A549 (cell line): Measurements from ENCODE around the gene SLC37A2. TPM values are rescaled to one million over a fixed set of nuclear protein-coding genes. Genes with fewer than 3 reads are reported as not detected.
A peak's percentile ranks its signal among the peaks of the same experiment; 100 is the strongest.

Source experiments
- ATAC-seq, 2 experiments: fragments of 200-7000 bp in 1 of 2; fragments of >200 bp in 1 of 2; cut with Nextera tagmentation in 1 of 2; cut with Tn5 transposase in 1 of 2; 3 replicates each; pipeline versions ENCODE4 v1.8.0 to v1.9.1; 2018 to 2020; ENCODE audit warnings: mild to moderate bottlenecking in 1 of 2, moderate library complexity in 1 of 2
- CTCF ChIA-PET: fragments of 300-600 bp; sonication (Branson Sonifier 250); formaldehyde crosslinking; extraction: SDS; loops from one replicate; lab custom pipeline; 2021; ENCODE audit warnings: antibody characterized with exemption, inconsistent platforms; lab: Yijun Ruan, JAX
- POLR2A ChIA-PET: fragments of 350-600 bp; formaldehyde crosslinking; extraction: SDS; loops from one replicate; lab custom pipeline; 2021; ENCODE audit warnings: antibody characterized with exemption, inconsistent platforms; lab: Yijun Ruan, JAX
- DNase-seq, 2 experiments: peaks; one replicate each; pipeline versions ENCODE4 v3.0.0 to v3.0.0-alpha.2; 2011 to 2016; ENCODE audit warnings: low read depth in 1 of 2, low spot score in 1 of 2
- FAIRE-seq: peaks from 2 replicates; lab custom pipeline; 2011; peaks lifted over from hg19 to GRCh38; lab: Jason Lieb, UNC
- H3K27ac ChIP-seq, 2 experiments: fragments of >200 bp; sonication (Bioruptor Twin); formaldehyde crosslinking; 3 replicates each; pipeline ENCODE4 v1.5.1; 2016 to 2017
- H3K4me1 ChIP-seq: fragments of >200 bp; sonication (Bioruptor Twin); formaldehyde crosslinking; 3 replicates; pipeline ENCODE4 v1.6.1; 2016
- H3K4me2 ChIP-seq: fragments of >200 bp; sonication (Bioruptor Twin); formaldehyde crosslinking; 3 replicates; pipeline ENCODE4 v1.6.1; 2016
- H3K4me3 ChIP-seq: fragments of >200 bp; sonication (Bioruptor Twin); formaldehyde crosslinking; 3 replicates; pipeline ENCODE4 v1.5.1; 2016
- H3K9me3 ChIP-seq: fragments of >200 bp; sonication (Bioruptor Twin); formaldehyde crosslinking; 3 replicates; pipeline ENCODE4 v1.6.1; 2016
- CBX8 ChIP-seq: fragments of 200-600 bp; sonication (generic); IDR thresholded peaks from 2 replicates; pipeline ENCODE4 v1.6.1; 2016
- CHD4 ChIP-seq: fragments of 200-600 bp; sonication (generic); IDR thresholded peaks from 2 replicates; pipeline ENCODE4 v1.6.1; 2016; ENCODE audit warnings: antibody characterized with exemption, mild to moderate bottlenecking, borderline replicate concordance
- EP300 ChIP-seq, 2 experiments: fragments of >200 bp; sonication (Bioruptor Twin); formaldehyde crosslinking; IDR thresholded peaks; 2 replicates in 1 of 2; 3 replicates in 1 of 2; pipeline ENCODE4 v1.6.1; 2016 to 2017
- FOSB ChIP-seq: fragments of 250-450 bp; sonication (Bioruptor Pico); IDR thresholded peaks from 2 replicates; pipeline ENCODE4 v1.5.0; 2020; ENCODE audit warnings: mild to moderate bottlenecking, moderate library complexity
- FOSL2 ChIP-seq, 2 experiments: fragments of 450-650 bp in 1 of 2; fragments of >200 bp in 1 of 2; sonication (Bioruptor Twin) in 1 of 2; formaldehyde crosslinking; IDR thresholded peaks; 2 replicates each; pipeline versions ENCODE4 v1.5.0 to v1.6.1; 2016 to 2020; ENCODE audit warnings: mild to moderate bottlenecking in 1 of 2, moderate library complexity in 1 of 2
- HDAC2 ChIP-seq: fragments of 200-600 bp; sonication (generic); IDR thresholded peaks from 2 replicates; pipeline ENCODE4 v1.6.1; 2016
- HES2 ChIP-seq: fragments of >200 bp; sonication (Bioruptor Twin); formaldehyde crosslinking; IDR thresholded peaks from 2 replicates; pipeline ENCODE4 v1.6.1; 2016
- HMGXB4 ChIP-seq: fragments of 250-450 bp; sonication (Bioruptor Pico); IDR thresholded peaks from 2 replicates; pipeline ENCODE4 v1.5.0; 2021; ENCODE audit warnings: mild to moderate bottlenecking, moderate library complexity, borderline replicate concordance
- HOXB13 ChIP-seq: fragments of 250-450 bp; sonication (Bioruptor Pico); IDR thresholded peaks from 2 replicates; pipeline ENCODE4 v1.5.0; 2020; ENCODE audit warnings: low read depth, mild to moderate bottlenecking, moderate library complexity
- JUNB ChIP-seq: fragments of >200 bp; sonication (Bioruptor Twin); formaldehyde crosslinking; IDR thresholded peaks from 2 replicates; pipeline ENCODE4 v1.6.1; 2016
- MAFK ChIP-seq: fragments of 450-650 bp; IDR thresholded peaks from 2 replicates; pipeline ENCODE4 v1.6.1; 2014; ENCODE audit not compliant: partially characterized antibody
- MAZ ChIP-seq: fragments of 150-350 bp; IDR thresholded peaks from 2 replicates; pipeline ENCODE4 v1.6.1; 2014; ENCODE audit warnings: antibody characterized with exemption, low read depth, low read length, borderline replicate concordance
- MYC ChIP-seq: IDR thresholded peaks from 2 replicates; pipeline ENCODE4 v1.6.1; 2012; ENCODE audit warnings: mild to moderate bottlenecking, inconsistent platforms, low read length, improper control_type of control experiment, borderline replicate concordance
- NFE2L2 ChIP-seq: fragments of 150-350 bp; conservative IDR thresholded peaks from 2 replicates; pipeline ENCODE4 v1.6.1; 2014; ENCODE audit warnings: low read length
- NPAS2 ChIP-seq: fragments of 250-450 bp; sonication (Bioruptor Pico); IDR thresholded peaks from 2 replicates; pipeline ENCODE4 v1.8.0; 2022; ENCODE audit warnings: mild to moderate bottlenecking, moderate library complexity, borderline replicate concordance
- PBX3 ChIP-seq: IDR thresholded peaks from 2 replicates; pipeline ENCODE4 v1.6.1; 2012
- PHF8 ChIP-seq: fragments of 200-600 bp; sonication (generic); IDR thresholded peaks from 2 replicates; pipeline ENCODE4 v1.6.1; 2016; ENCODE audit warnings: low read depth, mild to moderate bottlenecking, antibody characterized with exemption, moderate library complexity, borderline replicate concordance
- POLR2A ChIP-seq: IDR thresholded peaks from 2 replicates; pipeline ENCODE4 v1.6.1; 2012; ENCODE audit warnings: mild to moderate bottlenecking, low read length
- POLR2AphosphoS2 ChIP-seq: conservative IDR thresholded peaks from 2 replicates; pipeline ENCODE4 v1.6.1; 2012; ENCODE audit warnings: low read length, improper control_type of control experiment, inconsistent platforms
- RAD21 ChIP-seq, 2 experiments: fragments of >200 bp in 1 of 2; sonication (Bioruptor Twin) in 1 of 2; formaldehyde crosslinking in 1 of 2; IDR thresholded peaks in 1 of 2; conservative IDR thresholded peaks in 1 of 2; 2 replicates in 1 of 2; 3 replicates in 1 of 2; pipeline ENCODE4 v1.6.1; 2012 to 2018; ENCODE audit warnings: inconsistent platforms in 1 of 2
- RCOR1 ChIP-seq: fragments of 150-350 bp; IDR thresholded peaks from 2 replicates; pipeline ENCODE4 v1.6.1; 2014; ENCODE audit warnings: antibody characterized with exemption, low read length, low read depth
- REST ChIP-seq: fragments of 200-600 bp; sonication (generic); IDR thresholded peaks from 2 replicates; pipeline ENCODE4 v1.6.1; 2016; ENCODE audit warnings: antibody characterized with exemption, mild to moderate bottlenecking, moderate library complexity
- RFX5 ChIP-seq: fragments of 450-650 bp; IDR thresholded peaks from 2 replicates; pipeline ENCODE4 v1.7.1; 2014; ENCODE audit warnings: antibody characterized with exemption, mild to moderate bottlenecking, moderate library complexity
- SREBF2 ChIP-seq: fragments of 450-650 bp; IDR thresholded peaks from 2 replicates; pipeline ENCODE4 v1.6.1; 2014; ENCODE audit warnings: mild to moderate bottlenecking, moderate library complexity
- ZC3H11A ChIP-seq: fragments of 450-650 bp; IDR thresholded peaks from 2 replicates; pipeline ENCODE4 v1.6.1; 2014; ENCODE audit warnings: antibody characterized with exemption, mild to moderate bottlenecking
- ZNF302 ChIP-seq: fragments of 250-450 bp; sonication (Bioruptor Pico); IDR thresholded peaks from 2 replicates; pipeline ENCODE4 v1.9.0; 2021; ENCODE audit warnings: inconsistent platforms, mild to moderate bottlenecking, moderate library complexity
- ZSCAN20 ChIP-seq: fragments of 250-450 bp; sonication (Bioruptor Pico); IDR thresholded peaks from 2 replicates; pipeline ENCODE4 v1.8.0; 2022; ENCODE audit warnings: mild to moderate bottlenecking, moderate library complexity
- WGBS: methylation state at CpG from one replicate; pipeline ENCODE4 v1.1.6; 2017; ENCODE audit errors: missing lambda C conversion rate; 5-methylcytosine and 5-hydroxymethylcytosine counted together
- polyA plus RNA-seq, 4 experiments: library from polyadenylated mRNA; depleted of rRNA in 3 of 4; stranded (reverse); fragments of >200 nt; fragmentation: RNase III in 1 of 4; extraction: RNeasy Plus Mini Kit Qiagen cat#74134 plus additional on column Dnase treatment in 1 of 4; gene quantifications; 2 replicates in 3 of 4; 3 replicates in 1 of 4; pipeline ENCODE4 v1.2.3, GENCODE V29; 2011 to 2017
- TF ChIP-seq, protein P1 (sequence below): IDR thresholded peaks from 2 replicates; pipeline ENCODE4 v1.6.1; 2012; ENCODE audit warnings: low read depth, borderline replicate concordance
- TF ChIP-seq, protein P2 (sequence below): fragments of >200 bp; sonication (Bioruptor Twin); formaldehyde crosslinking; IDR thresholded peaks from 3 replicates; pipeline ENCODE4 v1.5.1; 2016
- TF ChIP-seq, protein P3 (sequence below): IDR thresholded peaks from 2 replicates; pipeline ENCODE4 v1.6.1; 2012

Gene SLC37A2
- polyA plus RNA-seq, 2 of the 4 experiments (the other 2 are of a cell fraction), result 0.13 to 0.14 TPM

DNA sequence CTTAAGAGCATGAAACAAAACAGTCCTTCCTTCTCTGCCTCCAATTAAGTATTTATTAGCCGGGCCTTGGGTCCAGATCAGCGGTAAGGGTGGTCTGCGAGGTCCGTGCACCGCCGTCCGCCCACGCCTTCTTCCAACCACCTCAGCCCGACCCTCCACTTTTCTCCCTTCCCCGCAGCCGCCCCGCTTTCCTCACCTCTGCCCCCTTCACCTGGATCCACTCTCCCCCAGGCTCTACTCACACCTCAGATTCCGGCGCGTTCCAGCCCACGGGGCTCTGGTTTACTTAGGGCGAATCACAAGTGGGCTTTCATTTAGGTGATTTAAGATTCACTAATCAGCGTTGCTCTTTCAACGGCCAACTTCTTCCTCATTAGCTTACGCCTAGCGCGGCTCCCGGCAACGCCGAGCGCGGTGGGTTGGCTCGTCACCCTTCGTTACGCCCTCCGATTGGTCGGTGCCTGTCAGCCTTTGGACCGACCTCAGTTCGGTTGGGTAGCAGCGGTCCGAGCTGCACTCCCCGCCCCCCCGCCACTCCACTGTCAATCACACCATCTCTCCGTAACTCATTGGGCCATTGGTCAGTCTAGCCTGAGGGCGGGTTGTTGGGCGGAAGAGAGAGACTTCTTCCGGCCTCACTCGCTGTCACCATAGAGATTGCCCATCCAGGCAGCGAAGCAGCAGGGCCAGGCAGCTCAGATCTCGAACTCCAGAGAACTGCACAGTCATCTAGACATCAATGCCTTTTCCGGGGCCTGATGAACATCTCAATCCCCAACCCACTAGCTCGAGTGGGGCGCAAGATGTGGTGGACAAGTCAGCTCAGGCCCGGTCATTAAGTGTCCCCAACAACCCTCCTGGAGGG is 48.5 kb downstream of the SLC37A2 start, which contains the start of gene TMEM218:
TMEM218 (minus strand) TSS at position 284 of the 865 bp plus-strand sequence. CDS start 9,385 bp downstream, outside the sequence.
- H3K27ac ChIP-seq, result peak within 1 kb of the TSS; percentile 74 to 93
- CTCF ChIA-PET, result interaction anchor here (3.4 kb wide), 1 partner anchor 13 kb away, joined by 19 read pairs; no protein-coding TSS in a partner anchor
- ATAC-seq (peak; percentile 99 to 100), DNase-seq (peak; percentile 93 to 98), FAIRE-seq (peak; percentile 80)
- peak within 1 kb of the TSS; percentile 63 for H3K4me3 ChIP-seq
- POLR2A ChIA-PET, result interaction anchor here (0.9 to 1.1 kb wide), 3 partner anchors 13 to 63 kb away, joined by 3 to 5 read pairs (median 3); no protein-coding TSS in a partner anchor
- H3K9me3 ChIP-seq, result peaks cover 9% of the 10 kb centered on the region; the same call in 1 of the 3 replicates
- H3K4me2 ChIP-seq, result peak within 1 kb of the TSS; percentile 81
- WGBS, result 11% methylated on average over 22 of the region's 49 CpGs
- TF ChIP-seq POLR2AphosphoS2 (no peak), NFE2L2 (0 out of 2 replicates have a peak, but pooled peaks have one; percentile 4), FOSL2 (IDR thresholded peaks at IDR 0.05) (no peak), FOSL2 (CRISPR knock-in tag; IDR thresholded peaks at IDR 0.05) (no peak), PBX3 (peak; percentile 95), PHF8 (peak; percentile 44; the same call in 1 of the 2 replicates), HES2 (no peak), ZNF302 (CRISPR knock-in tag) (no peak), FOSB (CRISPR knock-in tag) (no peak), EP300 (IDR thresholded peaks at IDR 0.05) (no peak), POLR2A (peak; percentile 29), JUNB (no peak), MAFK (peak; percentile 59), HOXB13 (CRISPR knock-in tag) (no peak), REST (no peak), MYC (no peak), RFX5 (peak; percentile 82), RAD21 (conservative IDR thresholded peaks at IDR 0.05 in 1 of 2, IDR thresholded peaks at IDR 0.05 in 1 of 2) (no peak), NPAS2 (CRISPR knock-in tag) (no peak), MAZ (no peak), RCOR1 (no peak), CBX8 (no peak), SREBF2 (0 out of 2 replicates have a peak, but pooled peaks have one; percentile 18), ZC3H11A (no peak), HDAC2 (no peak), ZSCAN20 (CRISPR knock-in tag) (no peak), CHD4 (no peak), HMGXB4 (no peak)
- TF ChIP-seq, protein P1, sequence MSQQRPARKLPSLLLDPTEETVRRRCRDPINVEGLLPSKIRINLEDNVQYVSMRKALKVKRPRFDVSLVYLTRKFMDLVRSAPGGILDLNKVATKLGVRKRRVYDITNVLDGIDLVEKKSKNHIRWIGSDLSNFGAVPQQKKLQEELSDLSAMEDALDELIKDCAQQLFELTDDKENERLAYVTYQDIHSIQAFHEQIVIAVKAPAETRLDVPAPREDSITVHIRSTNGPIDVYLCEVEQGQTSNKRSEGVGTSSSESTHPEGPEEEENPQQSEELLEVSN, result peak; percentile 53
- TF ChIP-seq, protein P2, sequence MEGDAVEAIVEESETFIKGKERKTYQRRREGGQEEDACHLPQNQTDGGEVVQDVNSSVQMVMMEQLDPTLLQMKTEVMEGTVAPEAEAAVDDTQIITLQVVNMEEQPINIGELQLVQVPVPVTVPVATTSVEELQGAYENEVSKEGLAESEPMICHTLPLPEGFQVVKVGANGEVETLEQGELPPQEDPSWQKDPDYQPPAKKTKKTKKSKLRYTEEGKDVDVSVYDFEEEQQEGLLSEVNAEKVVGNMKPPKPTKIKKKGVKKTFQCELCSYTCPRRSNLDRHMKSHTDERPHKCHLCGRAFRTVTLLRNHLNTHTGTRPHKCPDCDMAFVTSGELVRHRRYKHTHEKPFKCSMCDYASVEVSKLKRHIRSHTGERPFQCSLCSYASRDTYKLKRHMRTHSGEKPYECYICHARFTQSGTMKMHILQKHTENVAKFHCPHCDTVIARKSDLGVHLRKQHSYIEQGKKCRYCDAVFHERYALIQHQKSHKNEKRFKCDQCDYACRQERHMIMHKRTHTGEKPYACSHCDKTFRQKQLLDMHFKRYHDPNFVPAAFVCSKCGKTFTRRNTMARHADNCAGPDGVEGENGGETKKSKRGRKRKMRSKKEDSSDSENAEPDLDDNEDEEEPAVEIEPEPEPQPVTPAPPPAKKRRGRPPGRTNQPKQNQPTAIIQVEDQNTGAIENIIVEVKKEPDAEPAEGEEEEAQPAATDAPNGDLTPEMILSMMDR, result no peak
- TF ChIP-seq, protein P3, sequence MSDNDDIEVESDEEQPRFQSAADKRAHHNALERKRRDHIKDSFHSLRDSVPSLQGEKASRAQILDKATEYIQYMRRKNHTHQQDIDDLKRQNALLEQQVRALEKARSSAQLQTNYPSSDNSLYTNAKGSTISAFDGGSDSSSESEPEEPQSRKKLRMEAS, result peak; percentile 64; the same call in 1 of the 2 replicates
- H3K4me1 ChIP-seq, result peaks cover 12% of the 10 kb centered on the region; the same call in 2 of the 3 replicates
